ENCODE measurements around the gene PRDX2. TPM values are rescaled to one million over a fixed set of nuclear protein-coding genes. Genes with fewer than 3 reads are reported as not detected.

PRDX2 gene
- total and polyA plus RNA-seq, 2 of the 4 experiments (the other 2 are of a cell fraction): 371 to 378 TPM

- Histone ChIP-seq H3K18ac (ENCODE audit: low read depth, low read length) (peak within 1 kb of the TSS; percentile 64), H4K20me1 (ENCODE audit: insufficient read depth, low read length) (peaks cover 20% of the 10 kb centered on the region), H3K9ac (ENCODE audit: low read depth, low read length) (peak within 1 kb of the TSS; percentile 80), H3K23ac (ENCODE audit: low read depth, low read length) (peak within 1 kb of the TSS; percentile 98), H2AK9ac (replicated peaks; ENCODE audit: low read depth, low read length, poor library complexity) (peak within 1 kb of the TSS; percentile 97), H3K36me3 (ENCODE audit: control insufficient read depth, insufficient read depth, low read length) (no peaks in the 10 kb centered on the region), H4K8ac (ENCODE audit: low read depth in 2 of 2, low read length in 2 of 2) (peak within 1 kb of the TSS; percentile 45 to 92), H2BK20ac (ENCODE audit: low read depth, low read length) (peak within 1 kb of the TSS; percentile 63), H3K4ac (ENCODE audit: low read depth, low read length) (peak within 1 kb of the TSS; percentile 97), H4K5ac (ENCODE audit: low read depth, low read length) (peak within 1 kb of the TSS; percentile 44), H3K9me1 (ENCODE audit: insufficient read depth, low read length) (no peaks in the 10 kb centered on the region; the same call in none of the 2 replicates), H3K9me3 (ENCODE audit: control insufficient read depth, insufficient read depth, low read length) (no peaks in the 10 kb centered on the region), H4K91ac (ENCODE audit: insufficient read depth, low read depth, low read length) (peak within 1 kb of the TSS; percentile 91), H2BK5ac (ENCODE audit: low read depth, low read length, poor library complexity, severe bottlenecking) (peak within 1 kb of the TSS; percentile 92), H3K4me3 (ENCODE audit: insufficient read depth, low read depth, low read length) (peak within 1 kb of the TSS; percentile 97), H3K27ac (ENCODE audit: insufficient read depth, low read length) (peak within 1 kb of the TSS; percentile 89), H3K14ac (replicated peaks; ENCODE audit: low read depth, low read length) (peak within 1 kb of the TSS; percentile 95), H2AK5ac (ENCODE audit: low read depth, low read length) (peak within 1 kb of the TSS; percentile 85), H3K27me3 (ENCODE audit: control insufficient read depth, insufficient read depth, low read length) (no peaks in the 10 kb centered on the region), H2BK15ac (ENCODE audit: low read depth, low read length) (peak within 1 kb of the TSS; percentile 87; the same call in 1 of the 3 replicates), H3K79me1 (ENCODE audit: low read depth in 1 of 2, low read length in 2 of 2) (peaks cover 0 to 39% of the 10 kb centered on the region in 2 experiments; a peak in 2 of 4 replicates), H3K56ac (ENCODE audit: extremely low read depth, insufficient read depth, low read length) (peak within 1 kb of the TSS; percentile 89), H2BK120ac (ENCODE audit: low read depth, low read length) (peak within 1 kb of the TSS; percentile 67), H3K4me2 (ENCODE audit: low read depth, low read length) (peak within 1 kb of the TSS; percentile 88), H3K4me1 (ENCODE audit: control insufficient read depth, insufficient read depth, low read length) (peaks cover 19% of the 10 kb centered on the region), H2AFZ (replicated peaks; ENCODE audit: low read length, poor library complexity) (peak within 1 kb of the TSS; percentile 81)
- TSS peak; percentile 85 for BruUV-seq (replicated peaks)
- POLR2A ChIA-PET (ENCODE audit: unreplicated experiment): interaction anchor here (0.6 to 2.4 kb wide), 5 partner anchors 9 to 358 kb away, joined by 3 to 11 read pairs (median 3); partner anchors contain the start of genes IER2 and STX10
- intact Hi-C loops (cut with micrococcal nuclease): loop anchor here (1.0 kb wide), 1 partner anchor 14 kb away; no protein-coding TSS in a partner anchor
- dilution Hi-C loops (cut with HindIII; ENCODE audit: low sequenced_read_pairs, unreplicated experiment): no loop called here
- peak; percentile 96 for DNase-seq
- CTCF ChIA-PET: interaction anchor here (1.1 to 3.0 kb wide), 3 partner anchors 14 to 27 kb away, joined by 3 to 14 read pairs (median 11); no protein-coding TSS in a partner anchor
- in situ Hi-C loops (cut with MboI; ENCODE audit: low sequenced_read_pairs): loop anchor here (25.0 kb wide), 1 partner anchor 1046 kb away; no protein-coding TSS in a partner anchor
- 0% methylated on average over 51 of the region's 73 CpGs; no CpG with 5 or more reads in 1 of the 2 experiments for WGBS, 2 experiments (ENCODE audit: extremely low coverage in 2 of 2, insufficient read length in 1 of 2)
- ATAC-seq (ENCODE audit: low read depth): peak; percentile 49
- TF ChIP-seq, protein P1, sequence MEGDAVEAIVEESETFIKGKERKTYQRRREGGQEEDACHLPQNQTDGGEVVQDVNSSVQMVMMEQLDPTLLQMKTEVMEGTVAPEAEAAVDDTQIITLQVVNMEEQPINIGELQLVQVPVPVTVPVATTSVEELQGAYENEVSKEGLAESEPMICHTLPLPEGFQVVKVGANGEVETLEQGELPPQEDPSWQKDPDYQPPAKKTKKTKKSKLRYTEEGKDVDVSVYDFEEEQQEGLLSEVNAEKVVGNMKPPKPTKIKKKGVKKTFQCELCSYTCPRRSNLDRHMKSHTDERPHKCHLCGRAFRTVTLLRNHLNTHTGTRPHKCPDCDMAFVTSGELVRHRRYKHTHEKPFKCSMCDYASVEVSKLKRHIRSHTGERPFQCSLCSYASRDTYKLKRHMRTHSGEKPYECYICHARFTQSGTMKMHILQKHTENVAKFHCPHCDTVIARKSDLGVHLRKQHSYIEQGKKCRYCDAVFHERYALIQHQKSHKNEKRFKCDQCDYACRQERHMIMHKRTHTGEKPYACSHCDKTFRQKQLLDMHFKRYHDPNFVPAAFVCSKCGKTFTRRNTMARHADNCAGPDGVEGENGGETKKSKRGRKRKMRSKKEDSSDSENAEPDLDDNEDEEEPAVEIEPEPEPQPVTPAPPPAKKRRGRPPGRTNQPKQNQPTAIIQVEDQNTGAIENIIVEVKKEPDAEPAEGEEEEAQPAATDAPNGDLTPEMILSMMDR (conservative IDR thresholded peaks at IDR 0.05; ENCODE audit: low read depth, low read length): no peak
- no peak for TF ChIP-seq SMC3 (IDR thresholded peaks at IDR 0.05; ENCODE audit: low read depth, low read length)
- peak; percentile 97 for TF ChIP-seq MAZ (IDR thresholded peaks at IDR 0.05; ENCODE audit: borderline replicate concordance, low read depth, low read length)
- peak; percentile 16; the same call in 1 of the 2 replicates for TF ChIP-seq FOS (IDR thresholded peaks at IDR 0.05; ENCODE audit: low read depth, low read length)
- TF ChIP-seq NFE2L2 (IDR thresholded peaks at IDR 0.05; ENCODE audit: low read depth, low read length): peak; percentile 61
- no peak for TF ChIP-seq RAD21 (IDR thresholded peaks at IDR 0.05; ENCODE audit: low read length)
- TF ChIP-seq MXI1 (IDR thresholded peaks at IDR 0.05; ENCODE audit: borderline replicate concordance, low read depth, low read length): no peak
- peak; percentile 99 for TF ChIP-seq POLR2A (IDR thresholded peaks at IDR 0.05; ENCODE audit: low read depth, low read length)
- no peak for TF ChIP-seq RCOR1 (IDR thresholded peaks at IDR 0.05; ENCODE audit: insufficient replicate concordance, low read length)
- no peak for TF ChIP-seq MAFK (IDR thresholded peaks at IDR 0.05; ENCODE audit: low read depth, low read length)
- TF ChIP-seq CHD1 (IDR thresholded peaks at IDR 0.05; ENCODE audit: low read depth, low read length): peak; percentile 99
- TF ChIP-seq CEBPB (IDR thresholded peaks at IDR 0.05; ENCODE audit: low read depth, low read length): no peak
- TF ChIP-seq BHLHE40 (IDR thresholded peaks at IDR 0.05; ENCODE audit: low read depth, low read length): no peak
- no peak for TF ChIP-seq USF2 (IDR thresholded peaks at IDR 0.05; ENCODE audit: low read depth, low read length)
- no peak for TF ChIP-seq RFX5 (IDR thresholded peaks at IDR 0.05; ENCODE audit: low read depth, low read length)
Measured at GRCh38 chr19:12791345-12792050, 10.1 kb downstream of the PRDX2 start, which contains the start of gene JUNB. JUNB (plus strand) TSS chr19:12791486; CDS start chr19:12791772, 286 bp downstream.
